Measurements from ENCODE around the gene ENO3.

GRCh38 chr17:4942760-4943508 lies 8.0 kb upstream of the ENO3 start:
- no peak for TF ChIP-seq TAF1 (IDR thresholded peaks at IDR 0.05; ENCODE audit: low read depth, low read length)
- peak; percentile 59 for TF ChIP-seq POLR2A (IDR thresholded peaks at IDR 0.05; ENCODE audit: low read depth, low read length)
- peak; percentile 50 for TF ChIP-seq POLR2AphosphoS5 (IDR thresholded peaks at IDR 0.05; ENCODE audit: low read depth, low read length)
- TF ChIP-seq PAX5 (IDR thresholded peaks at IDR 0.05; ENCODE audit: insufficient read depth, low read length, severe bottlenecking), result no peak
